Measurements from ENCODE around the gene CCDC170.

- TF ChIP-seq, protein P1, sequence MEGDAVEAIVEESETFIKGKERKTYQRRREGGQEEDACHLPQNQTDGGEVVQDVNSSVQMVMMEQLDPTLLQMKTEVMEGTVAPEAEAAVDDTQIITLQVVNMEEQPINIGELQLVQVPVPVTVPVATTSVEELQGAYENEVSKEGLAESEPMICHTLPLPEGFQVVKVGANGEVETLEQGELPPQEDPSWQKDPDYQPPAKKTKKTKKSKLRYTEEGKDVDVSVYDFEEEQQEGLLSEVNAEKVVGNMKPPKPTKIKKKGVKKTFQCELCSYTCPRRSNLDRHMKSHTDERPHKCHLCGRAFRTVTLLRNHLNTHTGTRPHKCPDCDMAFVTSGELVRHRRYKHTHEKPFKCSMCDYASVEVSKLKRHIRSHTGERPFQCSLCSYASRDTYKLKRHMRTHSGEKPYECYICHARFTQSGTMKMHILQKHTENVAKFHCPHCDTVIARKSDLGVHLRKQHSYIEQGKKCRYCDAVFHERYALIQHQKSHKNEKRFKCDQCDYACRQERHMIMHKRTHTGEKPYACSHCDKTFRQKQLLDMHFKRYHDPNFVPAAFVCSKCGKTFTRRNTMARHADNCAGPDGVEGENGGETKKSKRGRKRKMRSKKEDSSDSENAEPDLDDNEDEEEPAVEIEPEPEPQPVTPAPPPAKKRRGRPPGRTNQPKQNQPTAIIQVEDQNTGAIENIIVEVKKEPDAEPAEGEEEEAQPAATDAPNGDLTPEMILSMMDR (conservative IDR thresholded peaks at IDR 0.05; ENCODE audit: low read depth, low read length) = no peak
- no peak for TF ChIP-seq EZH2phosphoT487 (IDR thresholded peaks at IDR 0.05; ENCODE audit: borderline replicate concordance, low read length)
These were observed 98.8 kb downstream of the CCDC170 start for GRCh38 chr6:151592449-151593159.
